GM12878 (cell line): ENCODE data around the gene TBRG4.

Source experiments
- CBX5 ChIP-seq: sonication (generic); IDR thresholded peaks from 2 replicates; pipeline ENCODE4 v1.6.1; 2016; ENCODE audit warnings: low read depth, moderate library complexity, mild to moderate bottlenecking, inconsistent platforms
- CREB1 ChIP-seq: IDR thresholded peaks from 2 replicates; pipeline ENCODE4 v1.6.1; 2012; ENCODE audit warnings: low read depth, mild to moderate bottlenecking, inconsistent platforms
- GABPA ChIP-seq: IDR thresholded peaks from 2 replicates; pipeline ENCODE4 v1.6.1; 2014; ENCODE audit warnings: antibody characterized with exemption, low read depth, mild to moderate bottlenecking, inconsistent platforms
- HDAC6 ChIP-seq: fragments of 200-600 bp; sonication (generic); IDR thresholded peaks from one replicate; pipeline ENCODE4 v1.8.0; 2017; ENCODE audit warnings: antibody characterized with exemption; ENCODE audit not compliant: unreplicated experiment
- NR2C1 ChIP-seq: fragments of 450-650 bp; IDR thresholded peaks from 2 replicates; pipeline ENCODE4 v1.6.1; 2017; ENCODE audit warnings: antibody characterized with exemption, mild to moderate bottlenecking, moderate library complexity
- NR2C2 ChIP-seq: IDR thresholded peaks from 2 replicates; pipeline ENCODE4 v1.6.1; 2011; ENCODE audit warnings: borderline replicate concordance, low read depth; ENCODE audit not compliant: control insufficient read depth, insufficient read length
- POLR2AphosphoS5 ChIP-seq: IDR thresholded peaks from 2 replicates; pipeline ENCODE4 v1.6.1; 2011; ENCODE audit warnings: mild to moderate bottlenecking, low read length, inconsistent platforms
- RAD21 ChIP-seq: IDR thresholded peaks from 2 replicates; pipeline ENCODE4 v1.6.1; 2011; ENCODE audit warnings: mild to moderate bottlenecking, low read depth, low read length, moderate library complexity; ENCODE audit not compliant: insufficient read depth
- SIN3A ChIP-seq: IDR thresholded peaks from 2 replicates; pipeline ENCODE4 v1.6.1; 2012; ENCODE audit warnings: low read depth, low read length, improper control_type of control experiment
- SUZ12 ChIP-seq: fragments of 200-600 bp; sonication (generic); IDR thresholded peaks from one replicate; pipeline ENCODE4 v1.6.1; 2018; ENCODE audit warnings: antibody characterized with exemption, mild to moderate bottlenecking; ENCODE audit not compliant: unreplicated experiment
- TF ChIP-seq, protein P1 (sequence below): fragments of 450-650 bp; IDR thresholded peaks from 2 replicates; pipeline ENCODE4 v1.6.1; 2017; ENCODE audit warnings: mild to moderate bottlenecking
- TF ChIP-seq, protein P2 (sequence below), 3 experiments: IDR thresholded peaks in 2 of 3; conservative IDR thresholded peaks in 1 of 3; 2 replicates each; pipeline ENCODE4 v1.5.1; 2011; ENCODE audit warnings: low read depth in 3 of 3, low read length in 3 of 3, mild to moderate bottlenecking in 3 of 3, control low read depth in 2 of 3, moderate library complexity in 2 of 3, inconsistent platforms in 1 of 3, mixed read lengths in 1 of 3; ENCODE audit not compliant: control insufficient read depth in 2 of 3, insufficient read depth in 1 of 3; ENCODE audit errors: extremely low read depth in 1 of 3

DNA sequence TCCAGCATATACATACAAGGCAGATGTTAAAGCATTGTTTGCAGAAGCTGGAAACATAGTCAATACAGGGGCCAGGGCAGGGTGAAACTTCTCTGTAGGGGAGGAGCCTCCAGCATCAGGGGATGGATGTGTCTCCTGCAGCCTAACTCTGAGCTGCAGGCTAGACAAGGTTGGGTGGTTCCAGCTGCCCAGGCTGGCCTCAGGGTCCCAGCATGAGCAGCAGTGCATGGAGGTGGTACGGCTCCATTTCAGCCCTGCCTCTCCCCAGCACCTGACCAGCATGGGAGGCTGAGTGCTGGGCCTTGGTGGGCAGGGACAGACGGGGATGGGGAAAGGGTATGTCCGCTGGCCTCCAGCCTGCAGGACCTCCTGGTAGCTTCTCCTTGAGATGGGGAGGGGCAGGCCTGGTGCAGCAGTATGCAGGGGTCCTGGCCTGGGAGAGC lies 7.4 kb upstream of the TBRG4 start:
- TF ChIP-seq GABPA, result no peak
- TF ChIP-seq POLR2AphosphoS5, result no peak
- no peak for TF ChIP-seq NR2C1
- TF ChIP-seq HDAC6, result no peak
- no peak for TF ChIP-seq SUZ12
- TF ChIP-seq, protein P1, sequence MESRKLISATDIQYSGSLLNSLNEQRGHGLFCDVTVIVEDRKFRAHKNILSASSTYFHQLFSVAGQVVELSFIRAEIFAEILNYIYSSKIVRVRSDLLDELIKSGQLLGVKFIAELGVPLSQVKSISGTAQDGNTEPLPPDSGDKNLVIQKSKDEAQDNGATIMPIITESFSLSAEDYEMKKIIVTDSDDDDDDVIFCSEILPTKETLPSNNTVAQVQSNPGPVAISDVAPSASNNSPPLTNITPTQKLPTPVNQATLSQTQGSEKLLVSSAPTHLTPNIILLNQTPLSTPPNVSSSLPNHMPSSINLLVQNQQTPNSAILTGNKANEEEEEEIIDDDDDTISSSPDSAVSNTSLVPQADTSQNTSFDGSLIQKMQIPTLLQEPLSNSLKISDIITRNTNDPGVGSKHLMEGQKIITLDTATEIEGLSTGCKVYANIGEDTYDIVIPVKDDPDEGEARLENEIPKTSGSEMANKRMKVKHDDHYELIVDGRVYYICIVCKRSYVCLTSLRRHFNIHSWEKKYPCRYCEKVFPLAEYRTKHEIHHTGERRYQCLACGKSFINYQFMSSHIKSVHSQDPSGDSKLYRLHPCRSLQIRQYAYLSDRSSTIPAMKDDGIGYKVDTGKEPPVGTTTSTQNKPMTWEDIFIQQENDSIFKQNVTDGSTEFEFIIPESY, result no peak
- TF ChIP-seq RAD21, result no peak
- TF ChIP-seq, protein P2, sequence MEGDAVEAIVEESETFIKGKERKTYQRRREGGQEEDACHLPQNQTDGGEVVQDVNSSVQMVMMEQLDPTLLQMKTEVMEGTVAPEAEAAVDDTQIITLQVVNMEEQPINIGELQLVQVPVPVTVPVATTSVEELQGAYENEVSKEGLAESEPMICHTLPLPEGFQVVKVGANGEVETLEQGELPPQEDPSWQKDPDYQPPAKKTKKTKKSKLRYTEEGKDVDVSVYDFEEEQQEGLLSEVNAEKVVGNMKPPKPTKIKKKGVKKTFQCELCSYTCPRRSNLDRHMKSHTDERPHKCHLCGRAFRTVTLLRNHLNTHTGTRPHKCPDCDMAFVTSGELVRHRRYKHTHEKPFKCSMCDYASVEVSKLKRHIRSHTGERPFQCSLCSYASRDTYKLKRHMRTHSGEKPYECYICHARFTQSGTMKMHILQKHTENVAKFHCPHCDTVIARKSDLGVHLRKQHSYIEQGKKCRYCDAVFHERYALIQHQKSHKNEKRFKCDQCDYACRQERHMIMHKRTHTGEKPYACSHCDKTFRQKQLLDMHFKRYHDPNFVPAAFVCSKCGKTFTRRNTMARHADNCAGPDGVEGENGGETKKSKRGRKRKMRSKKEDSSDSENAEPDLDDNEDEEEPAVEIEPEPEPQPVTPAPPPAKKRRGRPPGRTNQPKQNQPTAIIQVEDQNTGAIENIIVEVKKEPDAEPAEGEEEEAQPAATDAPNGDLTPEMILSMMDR (IDR thresholded peaks at IDR 0.05 in 2 of 3, conservative IDR thresholded peaks at IDR 0.05 in 1 of 3; ENCODE audit: control insufficient read depth in 2 of 3, extremely low read depth in 1 of 3, insufficient read depth in 1 of 3, low read depth in 3 of 3, low read length in 3 of 3), result no peak
- no peak for TF ChIP-seq CBX5
- no peak for TF ChIP-seq CREB1
- TF ChIP-seq SIN3A, result no peak
- no peak for TF ChIP-seq NR2C2
